Measurements from ENCODE around the gene RTTN.

GRCh38 chr18:69995774-69996173, 209.7 kb downstream of the RTTN start:
- TF ChIP-seq CTCF (conservative IDR thresholded peaks at IDR 0.05; ENCODE audit: low read length) (no peak), EZH2phosphoT487 (IDR thresholded peaks at IDR 0.05; ENCODE audit: borderline replicate concordance) (no peak)
